Measurements from ENCODE around the gene PIGS.

- TF ChIP-seq EZH2 (IDR thresholded peaks at IDR 0.05; ENCODE audit: low read depth) (no peak), CTCF (conservative IDR thresholded peaks at IDR 0.05) (no peak)
Measured at GRCh38 chr17:28544402-28545140, 26.8 kb downstream of the PIGS start.

Data from PC-9 (cell line).